ENCODE results near the gene JPH4. TPM values are rescaled to one million over a fixed set of nuclear protein-coding genes. Genes with fewer than 3 reads are reported as not detected.
"Not testable (repeated sequence)": the region's sequence is repeated elsewhere in the genome, so short reads cannot be mapped to it uniquely, and the experiment has no call there.

The JPH4 gene
- polyA plus RNA-seq, 3 donors = 2.2 to 4.1 (median 3.7) TPM

DNA sequence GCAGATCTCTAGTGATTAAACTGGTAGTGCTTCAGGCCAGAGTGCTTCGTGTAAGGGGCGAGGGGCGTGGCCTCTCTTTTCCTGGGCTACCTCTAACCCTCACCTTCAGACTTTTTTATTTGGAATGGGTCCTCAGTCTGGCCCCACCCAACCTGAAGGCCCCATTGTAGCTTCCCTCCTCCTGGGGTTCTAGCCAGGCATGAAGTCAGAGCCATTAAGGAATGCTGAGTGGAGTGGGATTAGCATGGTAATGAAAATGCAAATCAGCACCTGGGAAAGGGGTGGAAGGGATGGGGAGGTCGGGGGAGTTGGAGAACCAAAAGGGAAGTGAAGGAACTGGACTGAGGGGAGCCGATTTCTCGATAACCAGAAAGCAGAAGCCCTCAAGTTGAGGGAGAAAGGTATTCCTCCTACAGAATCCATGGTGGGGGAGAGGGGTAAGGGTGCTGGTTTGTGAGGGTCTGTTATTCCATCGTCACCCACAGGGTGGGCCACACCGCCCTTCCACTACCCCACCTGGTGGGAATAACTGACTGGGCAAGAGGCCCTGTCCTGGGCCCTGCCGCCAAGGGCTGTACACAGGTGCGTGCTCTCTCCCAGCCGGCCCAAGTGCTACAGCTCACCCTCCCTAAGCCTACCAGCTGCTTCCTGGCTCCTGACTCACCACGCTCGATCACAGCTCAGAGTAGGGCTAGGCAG, 41.1 kb downstream of the JPH4 start:
- H3K9me3 Mint-ChIP-seq = peaks cover 0 to 1% (median 0%) of the 10 kb centered on the region in 7 donors
- no peaks in the 10 kb centered on the region for H3K4me1 Mint-ChIP-seq
- intact Hi-C loops (cut with micrococcal nuclease) = no loop called here
- no peaks in the 10 kb centered on the region for H3K4me1 ChIP-seq (ENCODE audit: control insufficient read depth in 1 of 2, insufficient read depth in 2 of 2, low read length in 2 of 2)
- no peak overlapping the region for H3K9ac ChIP-seq (ENCODE audit: insufficient read depth, low read length, poor library complexity, severe bottlenecking)
- no peak overlapping the region for H3K27ac ChIP-seq (ENCODE audit: low read depth in 1 of 2, low read length in 2 of 2)
- H4K20me1 ChIP-seq (ENCODE audit: insufficient read depth, low read length) = no peaks in the 10 kb centered on the region
- TF ChIP-seq, protein P1, sequence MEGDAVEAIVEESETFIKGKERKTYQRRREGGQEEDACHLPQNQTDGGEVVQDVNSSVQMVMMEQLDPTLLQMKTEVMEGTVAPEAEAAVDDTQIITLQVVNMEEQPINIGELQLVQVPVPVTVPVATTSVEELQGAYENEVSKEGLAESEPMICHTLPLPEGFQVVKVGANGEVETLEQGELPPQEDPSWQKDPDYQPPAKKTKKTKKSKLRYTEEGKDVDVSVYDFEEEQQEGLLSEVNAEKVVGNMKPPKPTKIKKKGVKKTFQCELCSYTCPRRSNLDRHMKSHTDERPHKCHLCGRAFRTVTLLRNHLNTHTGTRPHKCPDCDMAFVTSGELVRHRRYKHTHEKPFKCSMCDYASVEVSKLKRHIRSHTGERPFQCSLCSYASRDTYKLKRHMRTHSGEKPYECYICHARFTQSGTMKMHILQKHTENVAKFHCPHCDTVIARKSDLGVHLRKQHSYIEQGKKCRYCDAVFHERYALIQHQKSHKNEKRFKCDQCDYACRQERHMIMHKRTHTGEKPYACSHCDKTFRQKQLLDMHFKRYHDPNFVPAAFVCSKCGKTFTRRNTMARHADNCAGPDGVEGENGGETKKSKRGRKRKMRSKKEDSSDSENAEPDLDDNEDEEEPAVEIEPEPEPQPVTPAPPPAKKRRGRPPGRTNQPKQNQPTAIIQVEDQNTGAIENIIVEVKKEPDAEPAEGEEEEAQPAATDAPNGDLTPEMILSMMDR (IDR thresholded peaks at IDR 0.05) = no peak
- H3K9me3 ChIP-seq (replicated peaks in 1 of 2; ENCODE audit: control insufficient read depth in 1 of 2, insufficient read depth in 1 of 2, low read length in 2 of 2) = no peaks in the 10 kb centered on the region
- H3K79me2 ChIP-seq (ENCODE audit: insufficient read depth, low read length) = no peaks in the 10 kb centered on the region
- no peaks in the 10 kb centered on the region for H3K36me3 ChIP-seq (replicated peaks in 1 of 2; ENCODE audit: control insufficient read depth in 1 of 2, insufficient read depth in 2 of 2, low read length in 2 of 2)
- peaks cover 6 to 8% (median 7%) of the 10 kb centered on the region in 3 donors for H3K27me3 Mint-ChIP-seq (ENCODE audit: low read depth in 3 of 3)
- H3K4me3 Mint-ChIP-seq = no peak overlapping the region
- no peaks in the 10 kb centered on the region for H3K36me3 Mint-ChIP-seq
- no peak overlapping the region for H3K27ac Mint-ChIP-seq
- WGBS (ENCODE audit: insufficient coverage) = 41% methylated on average over 6 of the region's 13 CpGs
- no peak overlapping the region for H3K4me3 ChIP-seq (replicated peaks in 1 of 3; ENCODE audit: low read depth in 2 of 3, low read length in 3 of 3)
- DNase-seq = no peak
- no peaks in the 10 kb centered on the region for H3K27me3 ChIP-seq (ENCODE audit: control insufficient read depth in 2 of 2, insufficient read depth in 2 of 2, low read length in 2 of 2)
- H3K4me2 ChIP-seq (replicated peaks; ENCODE audit: extremely low read depth, low read length, poor library complexity, severe bottlenecking) = no peak overlapping the region
- no peak overlapping the region for H2AFZ ChIP-seq (ENCODE audit: insufficient read depth, low read depth, low read length, poor library complexity, severe bottlenecking)

DNA sequence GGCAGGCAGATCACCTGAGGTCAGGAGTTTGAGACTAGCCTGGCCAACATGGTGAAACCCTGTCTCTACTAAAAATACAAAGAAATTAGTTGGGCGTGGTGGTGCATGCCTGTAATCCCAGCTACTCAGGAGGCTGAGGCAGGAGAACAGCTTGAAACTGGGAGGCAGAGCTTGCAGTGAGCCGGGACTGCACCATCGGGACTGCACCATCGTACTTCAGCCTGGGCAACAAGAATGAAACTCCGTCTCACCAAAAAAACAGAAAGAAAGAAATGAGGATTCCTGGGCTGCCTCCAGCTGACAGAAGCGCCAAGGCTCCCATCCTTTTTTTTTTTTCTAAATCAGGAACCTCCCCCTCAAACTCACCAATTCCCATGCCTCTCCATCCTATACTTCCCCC, 41.7 kb downstream of the JPH4 start:
- intact Hi-C loops (cut with micrococcal nuclease); H3K4me1 Mint-ChIP-seq; H3K27me3 Mint-ChIP-seq (ENCODE audit: low read depth in 3 of 3); DNase-seq; H3K27me3 ChIP-seq (ENCODE audit: control insufficient read depth in 2 of 2, insufficient read depth in 2 of 2, low read length in 2 of 2); H3K36me3 ChIP-seq (replicated peaks in 1 of 2; ENCODE audit: control insufficient read depth in 1 of 2, insufficient read depth in 2 of 2, low read length in 2 of 2); H3K27ac Mint-ChIP-seq; H4K20me1 ChIP-seq (ENCODE audit: insufficient read depth, low read length); H3K36me3 Mint-ChIP-seq; H3K9me3 Mint-ChIP-seq; H3K79me2 ChIP-seq (ENCODE audit: insufficient read depth, low read length); H3K9ac ChIP-seq (ENCODE audit: insufficient read depth, low read length, poor library complexity, severe bottlenecking); H3K4me2 ChIP-seq (replicated peaks; ENCODE audit: extremely low read depth, low read length, poor library complexity, severe bottlenecking); H3K4me3 Mint-ChIP-seq; H3K4me3 ChIP-seq (replicated peaks in 1 of 3; ENCODE audit: low read depth in 2 of 3, low read length in 3 of 3); H2AFZ ChIP-seq (ENCODE audit: insufficient read depth, low read depth, low read length, poor library complexity, severe bottlenecking); H3K27ac ChIP-seq (ENCODE audit: low read depth in 1 of 2, low read length in 2 of 2); H3K4me1 ChIP-seq (ENCODE audit: control insufficient read depth in 1 of 2, insufficient read depth in 2 of 2, low read length in 2 of 2); H3K9me3 ChIP-seq (replicated peaks in 1 of 2; ENCODE audit: control insufficient read depth in 1 of 2, insufficient read depth in 1 of 2, low read length in 2 of 2): not testable (repeated sequence)
- WGBS (ENCODE audit: insufficient coverage) = 97% methylated on average over 5 of the region's 6 CpGs

All from CD14-positive monocyte (primary cell).